Type B pancreatic cell (in vitro differentiated cells): ENCODE measurements around the gene TOP3A. TPM values are rescaled to one million over a fixed set of nuclear protein-coding genes. Genes with fewer than 3 reads are reported as not detected.

ENCODE experiments used
- DNase-seq: peaks from one replicate; pipeline ENCODE4 v3.0.0; 2021; ENCODE audit warnings: mixed read lengths; ENCODE audit not compliant: unreplicated experiment; ENCODE audit errors: extremely low spot score
- H3K27ac Mint-ChIP-seq: 2 replicates; pipeline ENCODE4 v1.8.0; 2021; ENCODE audit warnings: mild to moderate bottlenecking, mixed read lengths
- H3K27me3 Mint-ChIP-seq: 2 replicates; pipeline ENCODE4 v1.8.0; 2021; ENCODE audit warnings: mixed read lengths
- H3K36me3 Mint-ChIP-seq: 2 replicates; pipeline ENCODE4 v1.8.0; 2021; ENCODE audit warnings: mixed read lengths
- H3K4me1 Mint-ChIP-seq: one replicate; pipeline ENCODE4 v1.8.0; 2021; ENCODE audit warnings: mixed read lengths; ENCODE audit not compliant: unreplicated experiment
- H3K4me3 Mint-ChIP-seq: 2 replicates; pipeline ENCODE4 v1.8.0; 2021; ENCODE audit warnings: mild to moderate bottlenecking, mixed read lengths
- H3K9me3 Mint-ChIP-seq: 2 replicates; pipeline ENCODE4 v1.8.0; 2021; ENCODE audit warnings: mixed read lengths
- total RNA-seq: library from RNA; stranded (reverse); gene quantifications from 2 replicates; pipeline ENCODE4 v1.2.1, GENCODE V29; 2021; ENCODE audit warnings: low replicate concordance
- TF ChIP-seq, protein P1 (sequence below): fragments of 200-600 bp; sonication (generic); conservative IDR thresholded peaks from 2 replicates; pipeline ENCODE4 v1.5.0; 2021; ENCODE audit warnings: antibody characterized with exemption, mild to moderate bottlenecking

The TOP3A gene
- total RNA-seq, 1 donor from 2014 or later: 70.2 TPM

DNA sequence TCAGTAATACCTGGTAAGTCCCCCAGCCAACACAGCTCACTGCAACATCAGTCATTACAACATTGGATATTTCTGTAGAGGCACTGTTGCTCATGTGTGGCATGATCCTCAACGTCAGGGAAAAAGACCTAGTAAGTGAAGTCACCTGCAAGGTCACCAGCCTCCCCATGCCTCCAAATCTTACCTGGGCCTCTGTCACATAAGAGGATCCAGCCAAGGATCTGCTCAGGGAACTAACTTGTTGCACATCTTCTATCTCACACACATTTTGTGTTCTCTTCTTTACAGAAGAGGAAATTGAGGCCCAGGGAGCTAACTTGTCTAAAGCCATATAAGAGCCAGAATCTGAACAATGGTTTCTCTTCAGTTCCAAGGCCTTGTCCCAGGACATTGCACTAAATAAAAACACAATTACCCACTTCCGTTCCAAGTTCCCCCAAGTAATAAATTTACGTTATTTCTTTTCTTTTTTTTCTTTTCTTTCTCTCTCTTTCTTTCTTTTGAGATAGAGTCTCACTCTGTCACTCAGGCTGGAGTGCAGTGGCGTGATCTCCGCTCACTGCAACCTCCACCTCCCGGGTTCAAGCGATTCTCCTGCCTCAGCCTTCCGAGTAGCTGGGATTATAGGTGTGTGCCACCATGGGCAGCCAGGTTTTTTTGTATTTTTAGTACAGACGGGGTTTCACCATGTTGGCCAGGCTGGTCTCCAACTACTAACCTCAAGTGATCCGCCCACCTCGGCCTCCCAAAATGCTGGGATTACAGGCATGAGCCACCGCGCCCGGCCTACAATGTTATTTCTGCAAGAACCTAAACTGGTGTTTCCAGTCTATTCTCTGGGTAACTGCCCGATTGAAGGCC lies 47.3 kb upstream of the TOP3A start:
- H3K4me3 Mint-ChIP-seq: peak overlapping the region; percentile 94
- no peaks in the 10 kb centered on the region for H3K36me3 Mint-ChIP-seq
- no peaks in the 10 kb centered on the region for H3K27me3 Mint-ChIP-seq
- H3K9me3 Mint-ChIP-seq: no peaks in the 10 kb centered on the region
- DNase-seq: no peak
- H3K27ac Mint-ChIP-seq: peak overlapping the region; percentile 68
- peaks cover 9% of the 10 kb centered on the region for H3K4me1 Mint-ChIP-seq
- TF ChIP-seq, protein P1, sequence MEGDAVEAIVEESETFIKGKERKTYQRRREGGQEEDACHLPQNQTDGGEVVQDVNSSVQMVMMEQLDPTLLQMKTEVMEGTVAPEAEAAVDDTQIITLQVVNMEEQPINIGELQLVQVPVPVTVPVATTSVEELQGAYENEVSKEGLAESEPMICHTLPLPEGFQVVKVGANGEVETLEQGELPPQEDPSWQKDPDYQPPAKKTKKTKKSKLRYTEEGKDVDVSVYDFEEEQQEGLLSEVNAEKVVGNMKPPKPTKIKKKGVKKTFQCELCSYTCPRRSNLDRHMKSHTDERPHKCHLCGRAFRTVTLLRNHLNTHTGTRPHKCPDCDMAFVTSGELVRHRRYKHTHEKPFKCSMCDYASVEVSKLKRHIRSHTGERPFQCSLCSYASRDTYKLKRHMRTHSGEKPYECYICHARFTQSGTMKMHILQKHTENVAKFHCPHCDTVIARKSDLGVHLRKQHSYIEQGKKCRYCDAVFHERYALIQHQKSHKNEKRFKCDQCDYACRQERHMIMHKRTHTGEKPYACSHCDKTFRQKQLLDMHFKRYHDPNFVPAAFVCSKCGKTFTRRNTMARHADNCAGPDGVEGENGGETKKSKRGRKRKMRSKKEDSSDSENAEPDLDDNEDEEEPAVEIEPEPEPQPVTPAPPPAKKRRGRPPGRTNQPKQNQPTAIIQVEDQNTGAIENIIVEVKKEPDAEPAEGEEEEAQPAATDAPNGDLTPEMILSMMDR: no peak

DNA sequence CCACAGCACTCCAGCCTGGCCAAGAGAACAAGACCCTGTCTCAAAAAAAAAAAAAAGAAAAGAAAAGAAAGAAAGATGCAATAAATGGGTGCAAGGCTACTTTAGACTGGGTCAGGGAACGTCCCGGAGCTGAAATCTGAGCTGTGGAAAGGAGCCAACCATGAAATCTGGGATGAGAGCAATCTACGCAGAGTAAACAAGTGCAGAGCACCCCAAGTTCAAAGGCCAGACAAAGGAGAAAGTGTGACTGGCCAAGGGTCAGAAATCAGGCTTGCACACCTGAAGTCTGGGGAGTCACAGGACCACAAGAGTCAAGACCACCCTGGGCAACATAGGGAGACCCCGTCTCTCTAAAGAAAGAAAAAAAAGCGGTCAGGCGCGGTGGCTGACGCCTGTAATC lies 45.7 kb upstream of the TOP3A start:
- no peak overlapping the region for H3K27ac Mint-ChIP-seq
- H3K27me3 Mint-ChIP-seq: no peaks in the 10 kb centered on the region
- no peak overlapping the region for H3K4me3 Mint-ChIP-seq
- no peak for DNase-seq
- no peaks in the 10 kb centered on the region for H3K9me3 Mint-ChIP-seq
- TF ChIP-seq, protein P1: no peak
- H3K36me3 Mint-ChIP-seq: peaks cover 5% of the 10 kb centered on the region
- peaks cover 9% of the 10 kb centered on the region for H3K4me1 Mint-ChIP-seq

DNA sequence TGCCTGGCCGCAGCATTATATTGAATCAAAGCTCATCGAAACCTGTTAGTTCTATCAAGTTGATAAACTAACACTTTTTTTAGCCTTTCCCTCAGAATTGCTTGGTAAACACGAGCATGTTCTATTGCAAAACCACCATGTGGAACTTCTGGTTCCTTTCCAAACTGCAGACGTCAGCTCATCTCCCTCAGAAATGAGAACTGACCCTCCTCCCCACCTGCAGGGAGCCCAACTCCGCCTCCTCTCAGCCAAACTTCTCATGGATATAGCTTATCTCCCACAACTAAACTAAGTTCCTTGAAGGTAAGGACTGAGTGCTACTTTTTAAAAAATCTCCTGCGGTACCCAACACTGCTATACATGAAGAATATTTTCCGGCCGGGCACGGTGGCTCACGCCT lies 41.8 kb upstream of the TOP3A start:
- H3K27ac Mint-ChIP-seq: no peak overlapping the region
- peaks cover 7% of the 10 kb centered on the region for H3K36me3 Mint-ChIP-seq
- H3K4me1 Mint-ChIP-seq: no peaks in the 10 kb centered on the region
- H3K27me3 Mint-ChIP-seq: no peaks in the 10 kb centered on the region
- DNase-seq: no peak
- H3K9me3 Mint-ChIP-seq: no peaks in the 10 kb centered on the region
- TF ChIP-seq, protein P1: no peak
- no peak overlapping the region for H3K4me3 Mint-ChIP-seq

DNA sequence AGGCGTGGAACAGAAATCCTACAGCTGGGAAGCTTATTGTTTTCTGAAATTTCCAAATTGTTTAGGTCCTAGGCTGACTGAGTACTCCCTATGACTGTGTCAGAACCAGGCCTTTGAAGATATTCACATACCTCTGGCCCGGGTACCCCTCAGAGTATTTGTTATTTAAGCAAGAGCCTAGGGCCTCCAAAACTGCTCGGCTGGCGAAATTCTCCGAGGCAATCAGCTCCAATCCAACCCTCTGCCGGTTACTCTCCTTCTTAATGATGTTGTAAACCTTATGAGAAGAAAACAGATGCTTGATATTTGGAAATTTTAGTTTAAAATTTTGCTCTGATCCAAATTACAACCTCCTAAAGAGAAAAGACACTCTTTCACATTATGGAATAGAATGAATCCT lies 38.7 kb upstream of the TOP3A start:
- H3K27ac Mint-ChIP-seq: no peak overlapping the region
- H3K36me3 Mint-ChIP-seq: peaks cover 7% of the 10 kb centered on the region
- TF ChIP-seq, protein P1: no peak
- no peaks in the 10 kb centered on the region for H3K9me3 Mint-ChIP-seq
- H3K4me1 Mint-ChIP-seq: no peaks in the 10 kb centered on the region
- DNase-seq: no peak
- H3K27me3 Mint-ChIP-seq: no peaks in the 10 kb centered on the region
- no peak overlapping the region for H3K4me3 Mint-ChIP-seq

DNA sequence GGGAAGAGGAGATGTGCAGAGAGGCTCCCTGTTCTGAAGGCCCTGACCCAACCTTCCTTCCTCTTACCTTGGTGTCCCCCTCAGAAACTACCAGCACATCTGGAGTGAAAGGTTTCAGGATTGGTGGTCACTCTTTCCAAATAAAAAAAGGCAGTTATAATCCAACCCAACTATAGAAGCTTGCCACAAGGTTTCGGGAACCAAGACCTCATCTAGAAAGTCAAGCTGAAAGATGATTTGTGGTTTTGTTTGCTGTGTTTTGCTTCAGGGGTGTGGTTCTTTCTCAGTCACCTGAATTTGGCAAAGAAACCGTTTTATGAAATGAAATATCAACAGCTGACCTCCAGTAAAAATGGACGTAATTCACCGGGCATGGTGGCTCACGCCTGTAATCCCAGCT lies 29.2 kb upstream of the TOP3A start:
- H3K27me3 Mint-ChIP-seq: no peaks in the 10 kb centered on the region
- no peak overlapping the region for H3K4me3 Mint-ChIP-seq
- H3K4me1 Mint-ChIP-seq: no peaks in the 10 kb centered on the region
- H3K36me3 Mint-ChIP-seq: peaks cover 19% of the 10 kb centered on the region
- H3K9me3 Mint-ChIP-seq: no peaks in the 10 kb centered on the region
- no peak for DNase-seq
- TF ChIP-seq, protein P1: no peak
- H3K27ac Mint-ChIP-seq: no peak overlapping the region
